Activated CD4-positive, alpha-beta memory T cell treated with anti-CD3 and anti-CD28 coated beads, Interleukin-2, amount 10 ng/mL, durations not matched to agents 7 days and 5 days (primary cell): ENCODE data around the gene CTRL. TPM values are rescaled to one million over a fixed set of nuclear protein-coding genes. Genes with fewer than 3 reads are reported as not detected.

Experiments used
- CTCF ChIA-PET: fragments of 350-600 bp; sonication (Branson Sonifier 250); formaldehyde crosslinking; loops from one replicate; lab custom pipeline; 2021; ENCODE audit warnings: antibody characterized with exemption, inconsistent platforms; lab: Charles Lee
- POLR2A ChIA-PET: fragments of 350-600 bp; sonication (Branson Sonifier 250); formaldehyde crosslinking; loops from one replicate; lab custom pipeline; 2021; ENCODE audit warnings: antibody characterized with exemption; lab: Charles Lee
- DNase-seq: peaks from one replicate; pipeline ENCODE4 v3.0.0-alpha.2; 2020
- H3K27ac Mint-ChIP-seq: one replicate; pipeline ENCODE4 v1.8.0; 2021; ENCODE audit warnings: mild to moderate bottlenecking, mixed read lengths
- H3K27me3 Mint-ChIP-seq: one replicate; pipeline ENCODE4 v1.8.0; 2021; ENCODE audit warnings: mixed read lengths
- H3K36me3 Mint-ChIP-seq: one replicate; pipeline ENCODE4 v1.8.0; 2021; ENCODE audit warnings: low read depth, mixed read lengths
- H3K4me1 Mint-ChIP-seq: one replicate; pipeline ENCODE4 v1.8.0; 2021; ENCODE audit warnings: mixed read lengths
- H3K4me3 Mint-ChIP-seq: one replicate; pipeline ENCODE4 v1.8.0; 2021; ENCODE audit warnings: mild to moderate bottlenecking, mixed read lengths
- H3K9me3 Mint-ChIP-seq: one replicate; pipeline ENCODE4 v1.8.0; 2021; ENCODE audit warnings: mixed read lengths
- total RNA-seq, 2 experiments: library from RNA; stranded (reverse); gene quantifications; one replicate each; pipeline ENCODE4 v1.2.3, GENCODE V29; 2021

CTRL gene
- total RNA-seq, 2 experiments from 2014 or later, result 4.5 to 5.0 TPM

DNA sequence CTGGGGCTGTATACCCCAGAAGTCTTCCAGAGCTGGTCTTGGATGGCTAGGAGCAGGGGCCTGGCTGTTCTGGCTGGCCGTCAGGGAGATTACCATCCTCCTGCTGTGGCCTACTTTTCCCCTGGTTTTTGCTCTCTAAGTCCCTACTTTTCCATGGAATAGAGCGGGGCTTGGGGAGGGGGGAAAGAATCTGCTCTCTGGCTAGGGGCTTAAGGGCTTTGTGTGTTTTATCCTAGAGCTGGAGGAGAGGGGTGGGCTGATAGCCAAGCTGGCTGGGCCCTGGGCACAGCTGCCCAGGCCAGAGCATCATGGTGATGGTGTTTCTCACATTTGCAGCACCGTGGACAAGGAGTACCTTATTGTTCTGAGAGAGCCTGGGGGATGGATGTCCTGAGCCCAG lies 43.3 kb downstream of the CTRL start:
- Mint-ChIP-seq H3K36me3 (peaks cover 12% of the 10 kb centered on the region), H3K4me3 (no peak overlapping the region), H3K9me3 (no peaks in the 10 kb centered on the region), H3K4me1 (peaks cover 7% of the 10 kb centered on the region), H3K27ac (no peak overlapping the region), H3K27me3 (no peaks in the 10 kb centered on the region)
- no peak for DNase-seq
- CTCF ChIA-PET, result no interaction called here
- POLR2A ChIA-PET, result no interaction called here

DNA sequence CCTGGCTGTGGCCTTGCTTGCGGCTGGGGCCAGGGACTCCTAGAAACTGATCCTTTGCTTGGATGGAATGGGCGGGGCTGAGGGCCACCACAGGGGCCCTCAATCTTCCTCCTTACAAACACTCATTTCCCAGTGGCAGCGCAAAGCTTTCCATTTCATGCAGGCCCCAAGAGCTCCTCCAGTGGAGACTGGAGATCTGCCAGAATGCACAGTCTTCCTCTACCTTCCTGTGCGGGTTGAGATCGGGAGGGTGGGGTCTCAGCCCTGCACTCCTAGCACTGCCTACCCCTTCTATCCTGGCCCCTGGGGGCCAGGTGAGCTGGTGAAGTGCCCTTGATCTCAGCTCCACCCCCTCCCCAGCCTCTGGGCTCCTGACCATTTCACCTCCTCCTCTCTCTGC lies 45.3 kb downstream of the CTRL start:
- H3K4me1 Mint-ChIP-seq, result no peaks in the 10 kb centered on the region
- H3K36me3 Mint-ChIP-seq, result peaks cover 29% of the 10 kb centered on the region
- no peaks in the 10 kb centered on the region for H3K27me3 Mint-ChIP-seq
- H3K9me3 Mint-ChIP-seq, result no peaks in the 10 kb centered on the region
- no peak overlapping the region for H3K4me3 Mint-ChIP-seq
- no peak overlapping the region for H3K27ac Mint-ChIP-seq
- DNase-seq, result no peak
- POLR2A ChIA-PET, result interaction anchor here (1.2 kb wide), 1 partner anchor 49 kb away, joined by 3 read pairs; no protein-coding TSS in a partner anchor
- CTCF ChIA-PET, result interaction anchor here (0.9 to 1.6 kb wide), 6 partner anchors 12 to 179 kb away, joined by 3 to 5 read pairs (median 3); no protein-coding TSS in a partner anchor

DNA sequence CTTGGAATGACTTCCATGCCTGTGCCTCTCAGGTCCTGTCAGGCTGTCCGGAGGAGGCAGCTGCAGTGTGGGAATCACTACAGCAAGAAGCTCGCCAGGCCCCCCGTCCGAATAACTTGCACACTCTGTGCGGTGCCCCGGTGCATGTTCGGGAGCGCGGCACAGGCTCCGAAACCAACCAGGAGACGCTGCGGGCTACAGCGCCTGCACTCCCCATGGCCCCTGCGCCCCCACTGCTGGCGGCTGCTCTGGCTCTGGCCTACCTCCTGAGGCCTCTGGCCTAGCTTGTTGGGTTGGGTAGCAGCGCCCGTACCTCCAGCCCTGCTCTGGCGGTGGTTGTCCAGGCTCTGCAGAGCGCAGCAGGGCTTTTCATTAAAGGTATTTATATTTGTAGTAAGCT lies 45.7 kb downstream of the CTRL start:
- Mint-ChIP-seq H3K27ac (no peak overlapping the region), H3K4me1 (no peaks in the 10 kb centered on the region), H3K9me3 (no peaks in the 10 kb centered on the region), H3K4me3 (no peak overlapping the region), H3K36me3 (peaks cover 33% of the 10 kb centered on the region), H3K27me3 (no peaks in the 10 kb centered on the region)
- no peak for DNase-seq
- ChIA-PET POLR2A (interaction anchor here (1.2 kb wide), 1 partner anchor 49 kb away, joined by 3 read pairs; no protein-coding TSS in a partner anchor), CTCF (interaction anchor here (0.9 to 1.6 kb wide), 6 partner anchors 11 to 179 kb away, joined by 3 to 5 read pairs (median 3); no protein-coding TSS in a partner anchor)

DNA sequence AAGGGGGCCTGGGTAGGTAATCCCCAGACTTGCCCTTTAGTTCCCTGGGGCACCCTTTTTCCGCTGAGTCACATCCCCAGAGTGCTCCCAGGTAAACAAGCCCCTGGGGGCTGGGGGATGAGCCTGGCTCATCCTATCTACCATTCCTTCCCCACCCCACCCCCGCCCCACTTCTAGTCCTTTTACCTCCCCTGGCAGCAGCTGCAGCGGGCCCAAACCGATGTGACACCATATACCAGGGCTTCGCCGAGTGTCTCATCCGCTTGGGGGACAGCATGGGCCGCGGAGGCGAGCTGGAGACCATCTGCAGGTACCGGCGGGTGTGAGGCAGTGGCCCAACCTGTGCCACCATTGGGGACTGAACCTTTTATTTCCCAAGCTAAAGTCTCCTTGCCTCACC lies 46.1 kb downstream of the CTRL start:
- Mint-ChIP-seq H3K27me3 (no peaks in the 10 kb centered on the region), H3K9me3 (no peaks in the 10 kb centered on the region), H3K4me3 (no peak overlapping the region), H3K27ac (no peak overlapping the region), H3K4me1 (no peaks in the 10 kb centered on the region), H3K36me3 (peaks cover 34% of the 10 kb centered on the region)
- no peak for DNase-seq
- ChIA-PET POLR2A (interaction anchor here (1.2 kb wide), 1 partner anchor 49 kb away, joined by 3 read pairs; no protein-coding TSS in a partner anchor), CTCF (interaction anchor here (0.9 to 2.6 kb wide), 6 partner anchors 11 to 180 kb away, joined by 3 to 10 read pairs (median 4); no protein-coding TSS in a partner anchor)

DNA sequence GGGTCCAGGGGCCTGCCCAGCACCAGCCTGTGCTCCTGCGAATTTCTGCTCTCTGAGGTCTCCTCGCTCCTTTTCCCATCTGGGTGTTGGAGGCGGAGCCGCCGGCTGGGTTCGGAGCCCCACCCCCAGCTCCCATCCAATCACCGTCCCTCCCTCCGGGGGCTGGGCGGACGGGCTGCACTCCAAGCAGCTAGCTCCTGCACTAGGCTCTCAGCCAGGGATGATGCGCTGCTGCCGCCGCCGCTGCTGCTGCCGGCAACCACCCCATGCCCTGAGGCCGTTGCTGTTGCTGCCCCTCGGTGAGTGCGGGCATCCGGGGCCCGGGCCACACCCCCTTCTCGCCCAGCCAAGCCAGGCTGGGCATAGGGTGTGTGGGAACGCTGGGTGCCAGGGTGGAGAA lies 47.0 kb downstream of the CTRL start, which contains the start of gene NRN1L:
Gene NRN1L, plus strand, starts transcription at position 202 of the 400 bp plus-strand sequence. Its CDS starts 19 bp downstream, at position 221.
- no peak within 1 kb of the TSS for H3K27ac Mint-ChIP-seq
- no peaks in the 10 kb centered on the region for H3K4me1 Mint-ChIP-seq
- no peak within 1 kb of the TSS for H3K4me3 Mint-ChIP-seq
- POLR2A ChIA-PET, result interaction anchor here (3.6 kb wide), 1 partner anchor 8 kb away, joined by 19 read pairs; the partner anchor contains the start of gene PSKH1
- DNase-seq, result no peak
- peaks cover 40% of the 10 kb centered on the region for H3K36me3 Mint-ChIP-seq
- CTCF ChIA-PET, result interaction anchor here (0.7 to 3.8 kb wide), 13 partner anchors 8 to 364 kb away, joined by 3 to 22 read pairs (median 8); partner anchors contain the start of genes DDX28, DUS2, EDC4 and LCAT
- no peaks in the 10 kb centered on the region for H3K27me3 Mint-ChIP-seq
- no peaks in the 10 kb centered on the region for H3K9me3 Mint-ChIP-seq

DNA sequence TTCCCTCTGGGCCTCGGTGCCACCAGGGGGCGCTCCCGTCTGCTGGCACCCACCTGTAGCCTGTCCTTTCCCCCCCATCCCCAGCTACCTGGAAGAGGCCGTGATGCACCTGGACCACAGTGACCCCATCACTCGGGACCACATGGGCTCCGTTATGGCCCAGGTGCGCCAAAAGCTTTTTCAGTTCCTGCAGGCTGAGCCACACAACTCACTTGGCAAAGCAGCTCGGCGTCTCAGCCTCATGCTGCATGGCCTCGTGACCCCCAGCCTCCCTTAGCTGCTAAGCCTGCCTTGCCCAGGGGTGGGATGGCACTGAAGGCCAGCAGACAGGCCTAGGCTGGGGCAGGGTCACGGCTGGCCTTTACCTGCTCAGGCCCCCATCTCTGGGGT lies 47.8 kb downstream of the CTRL start:
- H3K27ac Mint-ChIP-seq, result no peak overlapping the region
- POLR2A ChIA-PET, result interaction anchor here (0.8 to 3.6 kb wide), 7 partner anchors 9 to 157 kb away, joined by 3 to 19 read pairs (median 4); partner anchors contain the start of genes CTRL, EDC4, PSKH1 and PSMB10
- peaks cover 48% of the 10 kb centered on the region for H3K36me3 Mint-ChIP-seq

DNA sequence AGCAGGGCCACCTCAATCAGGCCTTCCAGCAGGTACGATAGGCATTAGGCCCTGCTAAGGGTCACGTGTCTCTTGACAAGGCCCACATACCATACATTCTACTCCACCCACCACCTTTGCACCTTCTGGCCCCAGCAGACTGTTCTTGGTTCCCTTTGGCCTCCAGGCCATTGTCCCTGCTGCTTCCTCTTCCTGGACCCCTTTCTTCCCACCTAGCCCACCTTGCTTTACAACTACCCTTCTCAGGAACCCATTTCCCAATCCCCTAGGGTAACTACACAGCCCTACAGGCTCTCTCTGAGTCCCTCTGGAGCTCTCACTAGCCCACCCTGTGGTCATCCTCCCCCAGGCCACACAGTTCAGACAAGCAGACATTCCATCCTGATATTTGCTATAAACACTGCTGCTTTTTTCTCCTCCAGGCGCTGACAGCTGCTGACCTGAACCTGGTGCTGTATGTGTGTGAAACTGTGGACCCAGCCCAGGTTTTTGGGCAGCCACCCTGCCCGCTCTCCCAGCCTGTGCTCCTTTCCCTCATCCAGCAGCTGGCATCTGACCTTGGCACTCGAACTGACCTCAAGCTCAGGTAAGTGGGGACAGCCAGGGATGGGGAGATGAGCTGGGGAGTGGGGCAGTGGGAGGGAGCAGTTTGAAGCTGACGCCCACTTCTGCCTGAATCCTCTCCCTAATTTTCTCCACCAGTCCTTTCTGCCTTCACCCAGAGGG lies 48.4 kb downstream of the CTRL start:
- CTCF ChIA-PET, result interaction anchor here (0.5 to 3.8 kb wide), 27 partner anchors 9 to 362 kb away, joined by 3 to 22 read pairs (median 4); partner anchors contain the start of genes DDX28, DUS2, EDC4 and LCAT
- POLR2A ChIA-PET, result interaction anchor here (0.8 to 3.6 kb wide), 9 partner anchors 8 to 157 kb away, joined by 3 to 19 read pairs (median 4); partner anchors contain the start of genes CTRL, EDC4, PSKH1 and PSMB10
- no peak for DNase-seq
- H3K9me3 Mint-ChIP-seq, result no peaks in the 10 kb centered on the region
- no peaks in the 10 kb centered on the region for H3K4me1 Mint-ChIP-seq
- no peak overlapping the region for H3K4me3 Mint-ChIP-seq
- H3K36me3 Mint-ChIP-seq, result peaks cover 53% of the 10 kb centered on the region
- H3K27me3 Mint-ChIP-seq, result no peaks in the 10 kb centered on the region
- H3K27ac Mint-ChIP-seq, result no peak overlapping the region

More for the DNA sequence above, 47.8 kb downstream of the CTRL start:
- peak; percentile 71 for DNase-seq
- no peaks in the 10 kb centered on the region for H3K4me1 Mint-ChIP-seq
- no peaks in the 10 kb centered on the region for H3K27me3 Mint-ChIP-seq
- H3K9me3 Mint-ChIP-seq, result no peaks in the 10 kb centered on the region
- no peak overlapping the region for H3K4me3 Mint-ChIP-seq
- CTCF ChIA-PET, result interaction anchor here (0.7 to 3.8 kb wide), 31 partner anchors 9 to 363 kb away, joined by 3 to 22 read pairs (median 3); partner anchors contain the start of genes DDX28, DUS2, EDC4 and LCAT

DNA sequence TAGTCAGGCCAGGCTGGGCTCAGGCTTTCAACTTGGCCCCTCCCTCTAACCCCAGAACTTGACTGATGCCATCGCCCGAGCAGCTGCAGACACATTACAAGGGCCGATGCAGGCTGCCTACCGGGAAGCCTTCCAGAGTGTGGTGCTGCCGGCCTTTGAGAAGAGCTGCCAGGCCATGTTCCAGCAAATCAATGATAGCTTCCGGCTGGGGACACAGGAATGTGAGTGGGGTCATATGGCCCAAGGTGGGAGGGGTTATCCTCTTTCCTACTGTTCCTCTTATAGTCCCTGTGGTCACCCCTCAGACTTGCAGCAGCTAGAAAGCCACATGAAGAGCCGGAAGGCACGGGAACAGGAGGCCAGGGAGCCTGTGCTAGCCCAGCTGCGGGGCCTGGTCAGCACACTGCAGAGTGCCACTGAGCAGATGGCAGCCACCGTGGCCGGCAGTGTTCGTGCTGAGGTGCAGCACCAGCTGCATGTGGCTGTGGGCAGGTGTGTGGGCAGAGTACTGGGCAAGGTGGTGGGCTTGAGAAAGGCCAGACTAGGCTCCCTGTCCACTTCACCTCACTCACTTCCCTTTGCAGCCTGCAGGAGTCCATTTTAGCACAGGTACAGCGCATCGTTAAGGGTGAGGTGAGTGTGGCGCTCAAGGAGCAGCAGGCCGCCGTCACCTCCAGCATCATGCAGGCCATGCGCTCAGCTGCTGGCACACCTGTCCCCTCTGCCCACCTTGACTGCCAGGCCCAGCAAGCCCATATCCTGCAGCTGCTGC lies 49.1 kb downstream of the CTRL start:
- H3K4me3 Mint-ChIP-seq, result no peak overlapping the region
- H3K36me3 Mint-ChIP-seq, result peaks cover 61% of the 10 kb centered on the region
- POLR2A ChIA-PET, result interaction anchor here (0.8 to 3.6 kb wide), 8 partner anchors 9 to 53 kb away, joined by 3 to 19 read pairs (median 4); partner anchors contain the start of genes CTRL, EDC4 and PSKH1

DNA sequence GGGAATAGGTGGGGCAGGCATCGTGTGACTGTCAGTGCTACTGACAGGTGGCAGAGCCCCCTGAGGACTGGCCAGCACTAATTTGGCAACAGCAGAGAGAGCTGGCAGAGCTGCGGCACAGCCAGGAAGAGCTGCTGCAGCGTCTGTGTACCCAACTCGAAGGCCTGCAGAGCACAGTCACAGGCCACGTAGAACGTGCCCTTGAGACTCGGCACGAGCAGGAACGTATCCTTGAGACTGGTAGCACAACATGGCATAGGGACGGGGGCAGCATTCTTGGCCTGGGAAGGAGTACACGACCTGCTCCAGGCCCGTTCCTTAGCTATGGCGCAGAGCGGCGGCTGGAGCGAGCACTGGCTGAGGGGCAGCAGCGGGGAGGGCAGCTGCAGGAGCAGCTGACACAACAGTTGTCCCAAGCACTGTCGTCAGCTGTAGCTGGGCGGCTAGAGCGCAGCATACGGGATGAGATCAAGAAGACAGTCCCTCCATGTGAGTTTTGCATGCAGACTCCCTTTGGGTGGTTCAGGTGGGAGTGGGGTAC lies 50.0 kb downstream of the CTRL start:
- H3K9me3 Mint-ChIP-seq, result no peaks in the 10 kb centered on the region
- H3K27ac Mint-ChIP-seq, result no peak overlapping the region
- ChIA-PET POLR2A (interaction anchor here (1.2 to 3.6 kb wide), 3 partner anchors 11 to 53 kb away, joined by 4 to 19 read pairs (median 6); partner anchors contain the start of gene PSKH1), CTCF (interaction anchor here (0.7 to 3.8 kb wide), 6 partner anchors 9 to 72 kb away, joined by 3 to 22 read pairs (median 4); partner anchors contain the start of gene PSMB10)
- peaks cover 69% of the 10 kb centered on the region for H3K36me3 Mint-ChIP-seq
- DNase-seq, result no peak
- H3K4me3 Mint-ChIP-seq, result no peak overlapping the region
- no peaks in the 10 kb centered on the region for H3K27me3 Mint-ChIP-seq
- no peaks in the 10 kb centered on the region for H3K4me1 Mint-ChIP-seq

More for the DNA sequence above, 49.1 kb downstream of the CTRL start:
- H3K27me3 Mint-ChIP-seq, result no peaks in the 10 kb centered on the region
- no peaks in the 10 kb centered on the region for H3K9me3 Mint-ChIP-seq
- H3K27ac Mint-ChIP-seq, result no peak overlapping the region
- no peak for DNase-seq
- CTCF ChIA-PET, result interaction anchor here (0.7 to 3.8 kb wide), 9 partner anchors 8 to 362 kb away, joined by 3 to 22 read pairs (median 8); partner anchors contain the start of genes PSKH1 and PSMB10
- H3K4me1 Mint-ChIP-seq, result no peaks in the 10 kb centered on the region

DNA sequence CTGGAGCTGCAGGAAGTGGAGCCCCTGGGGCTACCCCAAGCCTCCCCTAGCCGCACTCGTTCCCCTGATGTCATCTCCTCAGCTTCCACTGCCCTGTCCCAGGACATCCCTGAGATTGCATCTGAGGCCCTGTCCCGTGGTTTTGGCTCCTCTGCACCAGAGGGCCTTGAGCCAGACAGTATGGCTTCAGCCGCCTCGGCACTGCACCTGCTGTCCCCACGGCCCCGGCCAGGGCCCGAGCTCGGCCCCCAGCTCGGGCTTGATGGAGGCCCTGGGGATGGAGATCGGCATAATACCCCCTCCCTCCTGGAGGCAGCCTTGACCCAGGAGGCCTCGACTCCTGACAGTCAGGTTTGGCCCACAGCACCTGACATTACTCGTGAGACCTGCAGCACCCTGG lies 51.1 kb downstream of the CTRL start:
- peaks cover 81% of the 10 kb centered on the region for H3K36me3 Mint-ChIP-seq
- no peak overlapping the region for H3K27ac Mint-ChIP-seq
- no peaks in the 10 kb centered on the region for H3K9me3 Mint-ChIP-seq
- H3K4me1 Mint-ChIP-seq, result peaks cover 8% of the 10 kb centered on the region
- no peak for DNase-seq
- no peak overlapping the region for H3K4me3 Mint-ChIP-seq
- POLR2A ChIA-PET, result interaction anchor here (2.1 kb wide), 1 partner anchor 54 kb away, joined by 6 read pairs; no protein-coding TSS in a partner anchor
- CTCF ChIA-PET, result interaction anchor here (0.6 to 0.8 kb wide), 2 partner anchors 11 to 71 kb away, joined by 3 read pairs; no protein-coding TSS in a partner anchor
- H3K27me3 Mint-ChIP-seq, result no peaks in the 10 kb centered on the region

DNA sequence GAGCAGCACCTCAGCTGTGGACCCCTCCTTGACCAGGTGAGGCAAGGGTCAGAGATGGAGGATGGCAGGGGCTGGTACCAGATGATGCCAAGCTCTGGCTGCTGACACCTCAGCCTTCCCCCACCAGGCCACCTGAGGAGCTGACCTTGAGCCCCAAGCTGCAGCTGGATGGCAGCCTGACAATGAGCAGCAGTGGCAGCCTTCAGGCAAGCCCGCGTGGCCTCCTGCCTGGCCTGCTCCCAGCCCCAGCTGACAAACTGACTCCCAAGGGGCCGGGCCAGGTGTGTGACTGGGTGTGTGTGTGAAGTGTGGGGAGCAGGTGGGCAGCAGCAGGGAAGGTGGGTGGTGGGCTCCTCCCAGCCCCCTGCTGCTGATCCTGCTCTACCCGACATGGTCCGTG lies 51.7 kb downstream of the CTRL start:
- POLR2A ChIA-PET, result no interaction called here

More for the DNA sequence above, 51.7 kb downstream of the CTRL start:
- DNase-seq, result no peak
- CTCF ChIA-PET, result no interaction called here
- no peak overlapping the region for H3K27ac Mint-ChIP-seq
- peaks cover 81% of the 10 kb centered on the region for H3K36me3 Mint-ChIP-seq
- H3K9me3 Mint-ChIP-seq, result no peaks in the 10 kb centered on the region
- no peaks in the 10 kb centered on the region for H3K27me3 Mint-ChIP-seq
- H3K4me1 Mint-ChIP-seq, result peaks cover 14% of the 10 kb centered on the region
- no peak overlapping the region for H3K4me3 Mint-ChIP-seq
